ENCODE measurements around the gene MAPRE3. TPM values are rescaled to one million over a fixed set of nuclear protein-coding genes. Genes with fewer than 3 reads are reported as not detected.

MAPRE3 gene
- total and polyA plus RNA-seq, 9 of the 15 experiments (the other 6 are each of a cell fraction or from before 2014, with no cell fraction given), result 0.70 to 43.2 (median 12.6) TPM

DNA sequence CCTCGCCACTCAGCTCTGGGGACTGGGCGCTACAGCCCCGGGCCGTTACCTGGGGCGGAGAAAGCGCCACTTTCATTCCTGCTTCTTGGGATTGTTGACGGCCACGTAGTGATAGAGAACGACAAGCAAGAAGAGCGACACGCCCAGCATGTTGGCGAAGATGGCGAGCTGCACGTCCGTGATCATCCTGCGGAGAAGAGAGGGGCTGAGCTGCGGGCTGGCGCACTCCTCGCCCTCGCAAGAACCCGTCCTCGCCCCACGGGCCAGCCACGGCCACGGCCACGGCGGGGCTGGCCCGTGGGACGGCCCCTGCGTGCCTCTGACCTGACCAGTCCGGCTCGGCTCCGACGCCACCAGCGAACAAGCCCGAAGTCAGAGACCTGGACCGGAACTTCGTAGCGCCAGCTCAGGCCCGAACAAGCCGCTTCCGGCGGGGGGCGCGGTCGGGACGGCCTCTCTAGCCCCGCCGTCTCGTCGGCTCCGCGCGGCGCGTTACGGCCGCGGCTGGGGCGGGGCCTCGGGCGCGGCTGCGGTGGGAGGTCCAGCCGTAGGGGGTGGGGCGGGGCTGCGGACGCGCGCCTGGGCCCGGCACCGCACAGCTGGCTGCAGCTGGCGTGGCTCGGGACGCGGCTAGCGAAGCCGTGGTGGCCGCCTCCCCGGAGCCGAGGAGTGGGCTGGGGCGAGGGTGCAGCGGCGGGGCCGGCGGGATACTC is 101.0 kb downstream of the MAPRE3 start, which contains the start of gene OST4 (continued):
- TF ChIP-seq ATF6 (CRISPR knock-in tag; IDR thresholded peaks at IDR 0.05), result no peak
- no peak for TF ChIP-seq ADNP (tag; IDR thresholded peaks at IDR 0.05)
- TF ChIP-seq CREB1 (IDR thresholded peaks at IDR 0.05), result peak; percentile 77
- TF ChIP-seq CREB1 (CRISPR knock-in tag; IDR thresholded peaks at IDR 0.05), result peak; percentile 71
- no peak for TF ChIP-seq RBM22 (IDR thresholded peaks at IDR 0.05; ENCODE audit: low read depth, low read length, poor library complexity, severe bottlenecking)
- TF ChIP-seq CREB3 (tag; conservative IDR thresholded peaks at IDR 0.05; ENCODE audit: low read depth), result no peak
- no peak; the same call in 1 of the 2 replicates for TF ChIP-seq ZNF12 (CRISPR knock-in tag; IDR thresholded peaks at IDR 0.05)
- no peak for TF ChIP-seq KHSRP (IDR thresholded peaks at IDR 0.05)
- no peak for TF ChIP-seq ASH1L (IDR thresholded peaks at IDR 0.05; ENCODE audit: borderline replicate concordance, low read depth, partially characterized antibody)
- peak in 1 of 3 experiments; percentile 87; a peak in 2 of 6 replicates for TF ChIP-seq ZBTB11 (CRISPR knock-in tag; IDR thresholded peaks at IDR 0.05)
- TF ChIP-seq KDM4B (IDR thresholded peaks at IDR 0.05; ENCODE audit: borderline replicate concordance in 2 of 2, low read depth in 1 of 2), result no peak
- TF ChIP-seq ARID3A (IDR thresholded peaks at IDR 0.05; ENCODE audit: borderline replicate concordance, low read depth, low read length), result no peak
- no peak for TF ChIP-seq RFX5 (IDR thresholded peaks at IDR 0.05; ENCODE audit: low read depth, low read length)
- no peak for TF ChIP-seq CHCHD3 (CRISPR knock-in tag; IDR thresholded peaks at IDR 0.05)
- no peak for TF ChIP-seq ZNF696 (CRISPR knock-in tag; conservative IDR thresholded peaks at IDR 0.05)
- TF ChIP-seq KLF1 (tag; IDR thresholded peaks at IDR 0.05), result no peak
- TF ChIP-seq CSDE1 (IDR thresholded peaks at IDR 0.05), result no peak
- TF ChIP-seq CXXC5 (CRISPR knock-in tag; IDR thresholded peaks at IDR 0.05), result peak; percentile 93
- TF ChIP-seq ZNF707 (CRISPR knock-in tag; conservative IDR thresholded peaks at IDR 0.05), result no peak

All from K562 (cell line).